HG03045 (cell line): ENCODE measurements around the gene ADAMTSL3.
"Not testable (repeated sequence)": the region's sequence is repeated elsewhere in the genome, so short reads cannot be mapped to it uniquely, and the experiment has no call there.

Experiments used
- ATAC-seq: cut with Tn5 transposase; IDR thresholded peaks from one replicate; pipeline ENCODE4 v1.9.1; 2021; ENCODE audit warnings: mild to moderate bottlenecking, moderate library complexity; ENCODE audit not compliant: unreplicated experiment

Gene ADAMTSL3

GRCh38 chr15:84078038-84078437 lies 424.1 kb downstream of the ADAMTSL3 start:
- ATAC-seq = not testable (repeated sequence)

DNA sequence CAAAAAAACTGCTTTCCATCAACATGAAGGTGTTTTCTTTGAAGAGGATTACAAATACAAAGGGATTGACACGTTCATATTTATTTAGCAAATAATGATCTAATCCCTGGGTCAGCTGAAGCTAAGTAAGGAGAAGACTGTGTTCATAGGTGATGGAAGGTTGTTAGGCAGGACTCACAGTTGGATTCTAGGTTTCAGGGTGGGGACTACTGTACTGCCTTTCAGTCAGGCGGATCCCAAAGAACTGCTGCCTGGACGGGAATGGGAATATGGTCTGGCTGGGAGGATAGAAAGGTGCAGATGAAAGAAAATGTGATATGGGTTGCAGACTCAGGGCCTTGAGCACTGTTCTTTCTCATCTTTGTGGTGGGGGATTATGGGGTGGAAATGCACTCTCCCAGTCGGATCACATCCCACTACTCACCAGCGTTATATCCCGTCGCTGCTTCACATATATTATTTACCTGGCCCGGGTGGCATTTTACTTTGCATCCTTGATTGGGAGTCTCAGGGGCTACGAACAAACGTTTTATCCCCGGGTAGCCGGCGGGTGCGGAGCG lies 425.5 kb downstream of the ADAMTSL3 start:
- ATAC-seq = not testable (repeated sequence)

GRCh38 chr15:84079885-84080777 lies 426.2 kb downstream of the ADAMTSL3 start:
- peak; percentile 95 for ATAC-seq

GRCh38 chr15:84080778-84081084 lies 426.8 kb downstream of the ADAMTSL3 start:
- ATAC-seq = not testable (repeated sequence)

- no peak for ATAC-seq
Observed at GRCh38 chr15:84081391-84082168, 427.7 kb downstream of the ADAMTSL3 start.

- no peak for ATAC-seq
Observed at GRCh38 chr15:84082739-84083138, 428.8 kb downstream of the ADAMTSL3 start.

GRCh38 chr15:84086071-84086470 lies 432.1 kb downstream of the ADAMTSL3 start:
- ATAC-seq = not testable (repeated sequence)
